GM12878 (cell line): ENCODE data around the gene PIK3C3. TPM values are rescaled to one million over a fixed set of nuclear protein-coding genes. Genes with fewer than 3 reads are reported as not detected.

Experiments used
- ATAC-seq: fragments of 200-7000 bp; cut with Tn5 transposase; 3 replicates; pipeline ENCODE4 v1.9.1; 2020; ENCODE audit warnings: mild to moderate bottlenecking, moderate library complexity
- BruUV-seq: library from RNA; stranded (reverse); fragments of 400-500 nt; replicated peaks from 2 replicates; lab custom pipeline; 2021; lab: Mats Ljungman, UMichigan
- CTCF ChIA-PET: fragments of 300-600 bp; sonication (Branson Sonifier 250); formaldehyde crosslinking; extraction: SDS; loops from one replicate; lab custom pipeline; 2021; ENCODE audit warnings: inconsistent platforms; lab: Yijun Ruan, JAX
- POLR2A ChIA-PET: fragments of 350-600 bp; formaldehyde crosslinking; extraction: SDS; loops from one replicate; lab custom pipeline; 2021; ENCODE audit warnings: inconsistent platforms; lab: Charles Lee
- RAD21 ChIA-PET: fragments of 300-600 bp; sonication (Branson Sonifier 250); formaldehyde crosslinking; loops from one replicate; lab custom pipeline; 2023; ENCODE audit warnings: antibody characterized with exemption; ENCODE audit not compliant: unreplicated experiment; lab: Charles Lee
- SMC1A ChIA-PET: fragments of 300-600 bp; sonication (Branson Sonifier 250); formaldehyde crosslinking; loops from one replicate; lab custom pipeline; 2023; ENCODE audit not compliant: unreplicated experiment, uncharacterized antibody; lab: Charles Lee
- DNase-seq: peaks from one replicate; pipeline ENCODE4 v3.0.0-alpha.2; 2011; ENCODE audit warnings: low read depth, low spot score
- FAIRE-seq: peaks from 3 replicates; lab custom pipeline; 2011; peaks lifted over from hg19 to GRCh38; lab: Jason Lieb, UNC
- H2AFZ ChIP-seq: 2 replicates; pipeline ENCODE4 v1.6.0; 2011; ENCODE audit warnings: low read depth, low read length, control low read depth; ENCODE audit not compliant: control insufficient read depth
- H3K27ac ChIP-seq: 2 replicates; pipeline ENCODE4 v1.5.1; 2011; ENCODE audit warnings: control low read depth; ENCODE audit not compliant: control insufficient read depth, insufficient read depth
- H3K27me3 ChIP-seq, 2 experiments: replicated peaks in 1 of 2; 2 replicates each; pipeline versions ENCODE4 v1.6.0 to v1.6.1; 2011; ENCODE audit warnings: low read length in 1 of 2; ENCODE audit not compliant: control insufficient read depth in 2 of 2, insufficient read depth in 2 of 2
- H3K36me3 ChIP-seq, 2 experiments: 2 replicates each; pipeline ENCODE4 v1.5.1; 2011; ENCODE audit warnings: low read length in 1 of 2; ENCODE audit not compliant: control insufficient read depth in 2 of 2, insufficient read depth in 2 of 2
- H3K4me1 ChIP-seq: 2 replicates; pipeline ENCODE4 v1.6.1; 2011; ENCODE audit warnings: mild to moderate bottlenecking, low read length, moderate library complexity, mixed read lengths; ENCODE audit not compliant: control insufficient read depth, insufficient read depth
- H3K4me2 ChIP-seq: 2 replicates; pipeline ENCODE4 v1.6.0; 2011; ENCODE audit warnings: control low read depth; ENCODE audit not compliant: control insufficient read depth, insufficient read depth
- H3K4me3 ChIP-seq: fragments of 200-600 bp; sonication (generic); 2 replicates; pipeline ENCODE4 v1.5.1; 2016
- H3K79me2 ChIP-seq: 2 replicates; pipeline ENCODE4 v1.6.0; 2011; ENCODE audit warnings: low read length; ENCODE audit not compliant: control insufficient read depth, insufficient read depth
- H3K9ac ChIP-seq: 2 replicates; pipeline ENCODE4 v1.8.0; 2011; ENCODE audit warnings: low read length, control low read depth, mixed read lengths; ENCODE audit not compliant: control insufficient read depth, insufficient read depth
- H3K9me3 ChIP-seq: replicated peaks from 3 replicates; pipeline ENCODE4 v1.5.1; 2011; ENCODE audit warnings: mild to moderate bottlenecking, low read length; ENCODE audit not compliant: control insufficient read depth, insufficient read depth
- H4K20me1 ChIP-seq: 2 replicates; pipeline ENCODE4 v1.6.0; 2011; ENCODE audit not compliant: control insufficient read depth, insufficient read depth
- BACH1 ChIP-seq: fragments of 450-650 bp; IDR thresholded peaks from 2 replicates; pipeline ENCODE4 v1.6.1; 2017; ENCODE audit warnings: mild to moderate bottlenecking, borderline replicate concordance
- CEBPB ChIP-seq, 2 experiments: fragments of 150-350 bp in 1 of 2; IDR thresholded peaks; 2 replicates each; pipeline ENCODE4 v1.6.1; 2012 to 2014; ENCODE audit warnings: low read depth in 2 of 2, low read length in 2 of 2, borderline replicate concordance in 1 of 2, inconsistent platforms in 1 of 2
- EGR1 ChIP-seq, 2 experiments: IDR thresholded peaks; 1 replicate in 1 of 2; 2 replicates in 1 of 2; pipeline ENCODE4 v1.6.1; 2011 to 2012; ENCODE audit warnings: low read depth in 2 of 2, low read length in 2 of 2, borderline replicate concordance in 1 of 2, mild to moderate bottlenecking in 1 of 2, moderate library complexity in 1 of 2
- ETV6 ChIP-seq, 2 experiments: fragments of 450-650 bp in 1 of 2; IDR thresholded peaks in 1 of 2; conservative IDR thresholded peaks in 1 of 2; 2 replicates each; pipeline ENCODE4 v1.6.1; 2014; ENCODE audit warnings: antibody characterized with exemption in 1 of 2, borderline replicate concordance in 1 of 2, low read depth in 1 of 2, mild to moderate bottlenecking in 1 of 2, moderate library complexity in 1 of 2
- FOS ChIP-seq: IDR thresholded peaks from 3 replicates; pipeline ENCODE4 v1.6.1; 2011; ENCODE audit warnings: borderline replicate concordance; ENCODE audit not compliant: insufficient read length; ENCODE audit errors: extremely low read depth
- NFYA ChIP-seq: IDR thresholded peaks from 2 replicates; pipeline ENCODE4 v1.6.1; 2011; ENCODE audit warnings: low read depth, mild to moderate bottlenecking, low read length, improper control_type of control experiment, borderline replicate concordance
- RCOR1 ChIP-seq: conservative IDR thresholded peaks from 2 replicates; pipeline ENCODE4 v1.6.1; 2012; ENCODE audit warnings: low read depth, low read length, improper control_type of control experiment
- RELB ChIP-seq: fragments of 450-650 bp; IDR thresholded peaks from 2 replicates; pipeline ENCODE4 v1.6.1; 2017; ENCODE audit warnings: low read depth, mild to moderate bottlenecking, moderate library complexity
- SMAD1 ChIP-seq: fragments of 450-650 bp; IDR thresholded peaks from 2 replicates; pipeline ENCODE4 v1.6.1; 2018; ENCODE audit warnings: mild to moderate bottlenecking, low read depth; ENCODE audit not compliant: partially characterized antibody
- YBX1 ChIP-seq: fragments of 450-650 bp; IDR thresholded peaks from 2 replicates; pipeline ENCODE4 v1.6.1; 2016; ENCODE audit warnings: antibody characterized with exemption
- ZBED1 ChIP-seq: IDR thresholded peaks from 2 replicates; pipeline ENCODE4 v1.6.1; 2016; ENCODE audit warnings: borderline replicate concordance
- ZNF24 ChIP-seq: fragments of 450-650 bp; IDR thresholded peaks from 2 replicates; pipeline ENCODE4 v1.6.1; 2017; ENCODE audit warnings: antibody characterized with exemption, mild to moderate bottlenecking
- WGBS: methylation state at CpG from one replicate; pipeline ENCODE4 v1.1.6; 2016; ENCODE audit warnings: low lambda C conversion rate; ENCODE audit not compliant: insufficient replicate concordance, insufficient coverage; ENCODE audit errors: missing lambda C conversion rate; 5-methylcytosine and 5-hydroxymethylcytosine counted together
- in situ Hi-C: fragments of 300-500 bp; cut with MboI; formaldehyde crosslinking; loops from 9 replicates; pipeline ENCODE4 v1.14.3; 2018; ENCODE audit warnings: mixed read lengths
- intact Hi-C: fragments of 100-400 bp; cut with micrococcal nuclease; formaldehyde crosslinking; loops from one replicate; pipeline ENCODE4 v1.14.2; 2022; ENCODE audit not compliant: unreplicated experiment
- polyA plus RNA-seq, 11 experiments: library from polyadenylated mRNA; depleted of rRNA in 4 of 11; unstranded in 6 of 11; stranded (reverse) in 5 of 11; fragments of >200 nt; fragmentation: Nextera tagmentation in 4 of 11; fragmentation: Illumina TruSeq in 1 of 11; extraction: Ambion mirVana in 4 of 11; extraction: Trizol in 1 of 11; gene quantifications; 1 replicate in 1 of 11; 2 replicates in 10 of 11; pipeline versions ENCODE4 v1.2.1 to v1.2.3, GENCODE V29; 2011 to 2016; ENCODE audit warnings: inconsistent platforms in 2 of 11, missing spikeins in 2 of 11, low read depth in 1 of 11
- total RNA-seq, 4 experiments: library from RNA; depleted of rRNA in 3 of 4; stranded (reverse); fragments of >200 nt in 3 of 4; fragmentation: Illumina TruSeq in 1 of 4; extraction: Trizol in 1 of 4; gene quantifications; 2 replicates each; pipeline versions ENCODE4 v1.2.1 to v1.2.3, GENCODE V29; 2013 to 2021

PIK3C3 gene
- total and polyA plus RNA-seq, 10 of the 15 experiments (the other 5 are each of a cell fraction or from before 2014, with no cell fraction given) = 14.4 to 131 (median 32.4) TPM

- BruUV-seq = no TSS peak
- Histone ChIP-seq H3K79me2 (no peaks in the 10 kb centered on the region), H3K4me3 (no peak overlapping the region), H2AFZ (no peak overlapping the region), H4K20me1 (no peaks in the 10 kb centered on the region), H3K27me3 (no peaks in the 10 kb centered on the region), H3K27ac (no peak overlapping the region), H3K4me1 (no peaks in the 10 kb centered on the region), H3K9me3 (no peaks in the 10 kb centered on the region), H3K9ac (no peak overlapping the region), H3K36me3 (peaks cover 0 to 33% of the 10 kb centered on the region in 2 experiments; a peak in 2 of 4 replicates), H3K4me2 (no peak overlapping the region)
- TF ChIP-seq EGR1 (IDR thresholded peaks at IDR 0.05; ENCODE audit: borderline replicate concordance in 1 of 2, low read depth in 2 of 2, low read length in 2 of 2) (no peak), RCOR1 (no peak), YBX1 (no peak), NFYA (no peak), ETV6 (conservative IDR thresholded peaks at IDR 0.05 in 1 of 2, IDR thresholded peaks at IDR 0.05 in 1 of 2; ENCODE audit: borderline replicate concordance in 1 of 2, low read depth in 1 of 2) (no peak), ZBED1 (no peak), FOS (no peak), SMAD1 (no peak), ZNF24 (no peak), RELB (no peak), CEBPB (IDR thresholded peaks at IDR 0.05; ENCODE audit: borderline replicate concordance in 1 of 2, low read depth in 2 of 2, low read length in 2 of 2) (no peak), BACH1 (no peak)
- ChIA-PET POLR2A (no interaction called here), CTCF (interaction anchor here (0.7 to 5.2 kb wide), 3 partner anchors 9 to 13 kb away, joined by 3 to 50 read pairs (median 27); no protein-coding TSS in a partner anchor), SMC1A (no interaction called here), RAD21 (interaction anchor here (1.8 kb wide), 1 partner anchor 14 kb away, joined by 7 read pairs; no protein-coding TSS in a partner anchor)
- intact Hi-C loops = no loop called here
- WGBS = 93% methylated on average over 1 of the region's 1 CpG
- ATAC-seq = no peak
- in situ Hi-C loops = no loop called here
- no peak for DNase-seq
- no peak for FAIRE-seq
Observed at GRCh38 chr18:42039396-42039795, 84.4 kb downstream of the PIK3C3 start.
